DMS 273 (cell line): Measurements from ENCODE around the gene OSBP2.
"Not testable (repeated sequence)": the region's sequence is repeated elsewhere in the genome, so short reads cannot be mapped to it uniquely, and the experiment has no call there.

Source experiments
- DNase-seq: peaks from one replicate; lab custom pipeline; 2025; ENCODE audit not compliant: unreplicated experiment; lab: John Stamatoyannopoulos, UW

The OSBP2 gene

GRCh38 chr22:30754521-30754920, 59.8 kb downstream of the OSBP2 start:
- no peak for DNase-seq

- DNase-seq, result peak; percentile 78
Observed at GRCh38 chr22:30754971-30755758, 60.5 kb downstream of the OSBP2 start.

- DNase-seq, result no peak
Observed at GRCh38 chr22:30755759-30756124, 61.1 kb downstream of the OSBP2 start.

GRCh38 chr22:30763815-30764673, 69.4 kb downstream of the OSBP2 start:
- peak; percentile 79 for DNase-seq

- no peak for DNase-seq
Observed at GRCh38 chr22:30767661-30768060, 73.0 kb downstream of the OSBP2 start.

GRCh38 chr22:30770716-30771115, 76.0 kb downstream of the OSBP2 start:
- DNase-seq, result no peak

- no peak for DNase-seq
Observed at GRCh38 chr22:30773919-30774318, 79.2 kb downstream of the OSBP2 start.

GRCh38 chr22:30774566-30774965, 79.9 kb downstream of the OSBP2 start:
- no peak for DNase-seq

GRCh38 chr22:30776476-30776875, 81.8 kb downstream of the OSBP2 start:
- DNase-seq, result no peak

- DNase-seq, result not testable (repeated sequence)
Observed at GRCh38 chr22:30777146-30777545, 82.5 kb downstream of the OSBP2 start.

GRCh38 chr22:30777587-30777986, 82.9 kb downstream of the OSBP2 start:
- DNase-seq, result peak; percentile 14

GRCh38 chr22:30778261-30778660, 83.6 kb downstream of the OSBP2 start:
- no peak for DNase-seq

GRCh38 chr22:30780026-30780425, 85.4 kb downstream of the OSBP2 start:
- DNase-seq, result no peak

GRCh38 chr22:30781271-30781875, 86.7 kb downstream of the OSBP2 start:
- DNase-seq, result no peak

- no peak for DNase-seq
Observed at GRCh38 chr22:30782613-30783012, 87.9 kb downstream of the OSBP2 start.

- no peak for DNase-seq
Observed at GRCh38 chr22:30783021-30783420, 88.3 kb downstream of the OSBP2 start.

GRCh38 chr22:30785527-30785926, 90.9 kb downstream of the OSBP2 start:
- DNase-seq, result no peak

- no peak for DNase-seq
Observed at GRCh38 chr22:30790366-30790765, 95.7 kb downstream of the OSBP2 start.

- no peak for DNase-seq
Observed at GRCh38 chr22:30792456-30792855, 97.8 kb downstream of the OSBP2 start.

- DNase-seq, result no peak
Observed at GRCh38 chr22:30795118-30795517, 100.4 kb downstream of the OSBP2 start.

GRCh38 chr22:30801695-30802094, 107.0 kb downstream of the OSBP2 start:
- no peak for DNase-seq
